ENCODE results near the gene DNAH10.

DNAH10 gene

DNA sequence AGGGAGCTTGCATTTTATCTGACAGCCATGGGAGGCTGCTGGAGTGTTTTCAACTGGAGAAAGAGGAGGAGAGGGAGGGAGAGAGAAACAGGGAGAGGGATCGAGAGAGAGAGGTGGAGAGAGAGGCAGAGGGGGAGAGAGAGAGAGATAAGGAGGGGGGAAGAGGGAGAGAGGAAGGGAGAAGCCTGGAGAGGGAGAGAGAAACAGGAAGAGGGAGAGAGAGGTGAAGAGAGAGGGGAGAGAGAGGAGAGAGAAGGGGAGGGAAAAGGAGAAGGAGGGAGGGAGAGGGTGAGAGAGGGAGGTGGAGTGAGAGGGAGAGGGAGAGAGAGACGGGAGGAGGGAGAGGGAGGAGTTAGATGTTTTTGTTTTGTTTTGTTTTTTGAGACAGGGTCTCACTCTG is 45.6 kb downstream of the DNAH10 start:
- TF ChIP-seq, protein P1, sequence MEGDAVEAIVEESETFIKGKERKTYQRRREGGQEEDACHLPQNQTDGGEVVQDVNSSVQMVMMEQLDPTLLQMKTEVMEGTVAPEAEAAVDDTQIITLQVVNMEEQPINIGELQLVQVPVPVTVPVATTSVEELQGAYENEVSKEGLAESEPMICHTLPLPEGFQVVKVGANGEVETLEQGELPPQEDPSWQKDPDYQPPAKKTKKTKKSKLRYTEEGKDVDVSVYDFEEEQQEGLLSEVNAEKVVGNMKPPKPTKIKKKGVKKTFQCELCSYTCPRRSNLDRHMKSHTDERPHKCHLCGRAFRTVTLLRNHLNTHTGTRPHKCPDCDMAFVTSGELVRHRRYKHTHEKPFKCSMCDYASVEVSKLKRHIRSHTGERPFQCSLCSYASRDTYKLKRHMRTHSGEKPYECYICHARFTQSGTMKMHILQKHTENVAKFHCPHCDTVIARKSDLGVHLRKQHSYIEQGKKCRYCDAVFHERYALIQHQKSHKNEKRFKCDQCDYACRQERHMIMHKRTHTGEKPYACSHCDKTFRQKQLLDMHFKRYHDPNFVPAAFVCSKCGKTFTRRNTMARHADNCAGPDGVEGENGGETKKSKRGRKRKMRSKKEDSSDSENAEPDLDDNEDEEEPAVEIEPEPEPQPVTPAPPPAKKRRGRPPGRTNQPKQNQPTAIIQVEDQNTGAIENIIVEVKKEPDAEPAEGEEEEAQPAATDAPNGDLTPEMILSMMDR (IDR thresholded peaks at IDR 0.05; ENCODE audit: low read depth, low read length), result no peak
- DNase-seq (ENCODE audit: low read depth in 2 of 2), result peak in 1 of 2 donors; percentile 28
- H3K4me3 ChIP-seq (replicated peaks in 1 of 2; ENCODE audit: low read depth in 2 of 2, low read length in 2 of 2), result no peak overlapping the region

DNA sequence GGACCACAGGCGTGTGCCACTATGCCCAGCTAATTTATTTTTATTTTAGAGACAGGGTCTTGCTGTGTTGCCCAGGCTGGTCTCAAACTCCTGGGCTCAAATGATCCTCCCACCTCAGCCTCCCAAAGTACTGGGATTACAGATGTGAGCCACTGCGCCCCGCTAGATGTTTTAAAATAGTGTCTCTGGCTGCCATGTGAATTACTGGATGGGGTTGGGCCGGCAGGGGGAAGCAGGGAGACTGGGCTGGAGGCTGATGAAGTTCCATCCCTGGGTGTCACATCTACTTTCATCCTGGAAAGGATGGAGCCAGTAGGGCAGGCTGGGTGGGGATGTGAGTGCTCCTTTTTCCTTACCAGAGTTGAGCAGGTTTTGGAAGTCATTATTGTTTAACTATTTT is 46.1 kb downstream of the DNAH10 start:
- DNase-seq (ENCODE audit: low read depth in 2 of 2), result peak; percentile 13 to 22
- no peak overlapping the region for H3K4me3 ChIP-seq (replicated peaks in 1 of 2; ENCODE audit: low read depth in 2 of 2, low read length in 2 of 2)
- TF ChIP-seq, protein P1 (IDR thresholded peaks at IDR 0.05; ENCODE audit: low read depth, low read length), result peak; percentile 45

GRCh38 chr12:123813349-123813748 is 51.2 kb downstream of the DNAH10 start:
- DNase-seq (ENCODE audit: low read depth in 2 of 2), result peak in 1 of 2 donors; percentile 61
- H3K4me3 ChIP-seq (replicated peaks in 1 of 2; ENCODE audit: low read depth in 2 of 2, low read length in 2 of 2), result no peak overlapping the region
- TF ChIP-seq, protein P1 (IDR thresholded peaks at IDR 0.05; ENCODE audit: low read depth, low read length), result no peak

GRCh38 chr12:123815968-123816367 is 53.9 kb downstream of the DNAH10 start:
- H3K4me3 ChIP-seq (replicated peaks in 1 of 2; ENCODE audit: low read depth in 2 of 2, low read length in 2 of 2), result no peak overlapping the region
- no peak for DNase-seq (ENCODE audit: low read depth in 2 of 2)
- TF ChIP-seq, protein P1 (IDR thresholded peaks at IDR 0.05; ENCODE audit: low read depth, low read length), result no peak

DNA sequence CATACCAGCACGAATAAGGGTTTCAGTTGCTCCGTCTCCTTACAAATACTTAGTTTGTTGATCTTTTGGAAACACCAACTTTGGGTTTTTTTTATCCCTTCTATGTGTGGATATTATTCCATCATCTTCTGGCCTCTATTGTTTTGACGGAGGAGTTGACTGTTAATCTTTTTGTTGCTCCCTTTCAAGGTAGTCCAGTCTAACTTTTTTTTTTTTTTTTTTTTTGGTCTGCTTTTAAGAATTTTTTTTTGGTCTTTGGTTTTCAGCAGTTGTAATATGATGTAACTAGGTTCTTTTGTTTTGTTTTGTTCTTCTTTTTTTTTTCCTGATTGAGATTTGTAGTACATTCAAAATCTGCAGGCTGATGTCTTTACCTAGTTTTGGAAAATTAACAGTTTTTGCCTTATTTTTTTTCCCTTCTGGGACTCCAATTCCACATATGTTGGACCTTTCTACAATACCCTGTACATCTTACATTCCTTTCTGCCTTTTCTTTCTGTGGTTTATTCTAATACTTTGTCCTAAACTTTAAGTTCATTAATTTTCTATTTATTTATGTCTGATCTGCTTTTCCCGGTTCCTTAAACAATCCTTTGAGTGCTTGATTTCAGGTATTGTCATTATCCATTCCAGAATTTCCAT is 54.9 kb downstream of the DNAH10 start:
- DNase-seq (ENCODE audit: low read depth in 2 of 2), result no peak
- H3K4me3 ChIP-seq (replicated peaks in 1 of 2; ENCODE audit: low read depth in 2 of 2, low read length in 2 of 2), result no peak overlapping the region
- TF ChIP-seq, protein P1 (IDR thresholded peaks at IDR 0.05; ENCODE audit: low read depth, low read length), result no peak

DNA sequence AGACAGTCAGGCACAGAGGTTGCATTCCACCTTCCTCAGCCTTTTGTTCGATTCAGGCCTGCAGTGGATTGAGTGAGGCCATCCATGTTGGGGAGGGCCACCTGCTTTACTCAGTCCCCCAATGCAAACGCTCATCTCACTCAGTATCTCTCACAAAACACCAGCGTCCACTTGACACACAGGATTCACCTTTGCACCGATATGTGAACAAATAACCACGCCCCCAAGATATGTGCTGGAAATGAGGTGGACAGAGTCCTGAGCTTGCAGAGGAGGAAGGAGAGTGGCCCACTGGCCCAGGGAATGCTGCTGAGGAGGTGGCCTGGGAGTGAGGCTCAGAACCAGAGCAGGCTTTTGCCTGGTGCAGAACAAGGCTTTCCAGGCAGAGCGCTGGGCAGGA is 60.7 kb downstream of the DNAH10 start:
- no peak overlapping the region for H3K4me3 ChIP-seq (replicated peaks in 1 of 2; ENCODE audit: low read depth in 2 of 2, low read length in 2 of 2)
- TF ChIP-seq, protein P1 (IDR thresholded peaks at IDR 0.05; ENCODE audit: low read depth, low read length), result no peak
- no peak for DNase-seq (ENCODE audit: low read depth in 2 of 2)

DNA sequence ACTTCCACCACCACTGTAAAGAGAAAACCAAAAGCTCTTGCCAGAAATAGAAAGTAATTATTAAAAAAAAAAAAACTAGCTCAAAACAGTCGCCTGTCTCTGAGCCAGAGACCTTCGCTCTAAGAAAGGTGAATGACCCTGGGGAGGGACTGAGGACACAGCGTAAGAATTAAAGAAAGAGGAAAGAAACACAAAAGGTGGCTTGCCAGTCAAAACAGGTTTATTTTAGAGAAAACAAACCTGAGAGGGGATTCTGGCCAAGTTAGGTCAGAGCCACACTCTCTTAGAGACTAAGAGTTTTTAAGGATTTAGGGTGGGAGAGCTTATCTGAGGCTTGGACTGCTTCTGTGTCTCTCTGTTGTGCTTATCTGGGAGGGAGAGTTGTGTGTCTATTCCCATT is 66.0 kb downstream of the DNAH10 start:
- no peak overlapping the region for H3K4me3 ChIP-seq (replicated peaks in 1 of 2; ENCODE audit: low read depth in 2 of 2, low read length in 2 of 2)
- TF ChIP-seq, protein P1 (IDR thresholded peaks at IDR 0.05; ENCODE audit: low read depth, low read length), result no peak
- no peak for DNase-seq (ENCODE audit: low read depth in 2 of 2)
